Skin epidermis (tissue), 12 donors: Measurements from ENCODE around the gene OVOL2.
A peak's percentile ranks its signal among the peaks of the same experiment; 100 is the strongest.

Source experiments
- H3K27ac ChIP-seq, 21 experiments: fragments of 200-600 bp; sonication (generic) in 11 of 21; one replicate each; pipeline ENCODE4 v1.5.0; 2020; ENCODE audit warnings: mild to moderate bottlenecking in 3 of 21, inconsistent platforms in 2 of 21, moderate library complexity in 2 of 21
- H3K4me3 ChIP-seq, 7 experiments: fragments of 200-600 bp; sonication (generic) in 2 of 7; one replicate each; pipeline ENCODE4 v1.5.0; 2020; ENCODE audit warnings: inconsistent platforms in 2 of 7, mild to moderate bottlenecking in 2 of 7, moderate library complexity in 1 of 7

OVOL2 gene

GRCh38 chr20:18019068-18019467, 38.6 kb downstream of the OVOL2 start:
- H3K4me3 ChIP-seq: no peak overlapping the region
- H3K27ac ChIP-seq: no peak overlapping the region

- Histone ChIP-seq H3K27ac (no peak overlapping the region), H3K4me3 (no peak overlapping the region)
Measured at GRCh38 chr20:18018100-18018499, 39.6 kb downstream of the OVOL2 start.

GRCh38 chr20:18016772-18017171, 40.9 kb downstream of the OVOL2 start:
- H3K4me3 ChIP-seq: no peak overlapping the region
- no peak overlapping the region for H3K27ac ChIP-seq

- no peak overlapping the region for H3K4me3 ChIP-seq
- H3K27ac ChIP-seq: no peak overlapping the region
Measured at GRCh38 chr20:18014411-18014810, 43.3 kb downstream of the OVOL2 start.

GRCh38 chr20:18012901-18013300, 44.8 kb downstream of the OVOL2 start:
- Histone ChIP-seq H3K4me3 (no peak overlapping the region), H3K27ac (no peak overlapping the region)

- H3K4me3 ChIP-seq: no peak overlapping the region
Measured at GRCh38 chr20:18011951-18012645, 45.6 kb downstream of the OVOL2 start.

GRCh38 chr20:18011482-18011881, 46.2 kb downstream of the OVOL2 start:
- no peak overlapping the region for H3K4me3 ChIP-seq
- no peak overlapping the region for H3K27ac ChIP-seq

More at GRCh38 chr20:18011951-18012645, 45.6 kb downstream of the OVOL2 start:
- H3K27ac ChIP-seq: no peak overlapping the region

GRCh38 chr20:18009116-18009515, 48.6 kb downstream of the OVOL2 start:
- no peak overlapping the region for H3K27ac ChIP-seq
- H3K4me3 ChIP-seq: no peak overlapping the region

- no peak overlapping the region for H3K4me3 ChIP-seq
- no peak overlapping the region for H3K27ac ChIP-seq
Measured at GRCh38 chr20:18007534-18008292, 50.0 kb downstream of the OVOL2 start.

GRCh38 chr20:18006684-18007083, 51.0 kb downstream of the OVOL2 start:
- no peak overlapping the region for H3K27ac ChIP-seq
- no peak overlapping the region for H3K4me3 ChIP-seq

- Histone ChIP-seq H3K27ac (no peak overlapping the region), H3K4me3 (no peak overlapping the region)
Measured at GRCh38 chr20:18005990-18006364, 51.7 kb downstream of the OVOL2 start.

GRCh38 chr20:18005170-18005989, 52.3 kb downstream of the OVOL2 start:
- Histone ChIP-seq H3K27ac (no peak overlapping the region), H3K4me3 (no peak overlapping the region)

- H3K4me3 ChIP-seq: no peak overlapping the region
- H3K27ac ChIP-seq: no peak overlapping the region
Measured at GRCh38 chr20:18004384-18005031, 53.2 kb downstream of the OVOL2 start.

GRCh38 chr20:18003897-18004296, 53.8 kb downstream of the OVOL2 start:
- Histone ChIP-seq H3K4me3 (no peak overlapping the region), H3K27ac (no peak overlapping the region)

- H3K4me3 ChIP-seq: no peak overlapping the region
- H3K27ac ChIP-seq: peak overlapping the region in 7 of 21 experiments; percentile 11 to 65 (median 21)
Measured at GRCh38 chr20:18001131-18001921, 56.4 kb downstream of the OVOL2 start.

GRCh38 chr20:17999566-17999965, 58.1 kb downstream of the OVOL2 start:
- H3K4me3 ChIP-seq: no peak overlapping the region
- H3K27ac ChIP-seq: no peak overlapping the region

- Histone ChIP-seq H3K4me3 (no peak overlapping the region), H3K27ac (no peak overlapping the region)
Measured at GRCh38 chr20:17998446-17998845, 59.3 kb downstream of the OVOL2 start.

GRCh38 chr20:17995967-17996819, 61.5 kb downstream of the OVOL2 start:
- no peak overlapping the region for H3K4me3 ChIP-seq
- no peak overlapping the region for H3K27ac ChIP-seq
